Liver (tissue), 9 donors: ENCODE results near the gene TRAPPC10. TPM values are rescaled to one million over a fixed set of nuclear protein-coding genes. Genes with fewer than 3 reads are reported as not detected.

ENCODE experiments used
- DNase-seq: peaks from one replicate; pipeline ENCODE4 v3.0.0-alpha.2; 2017; ENCODE audit warnings: low spot score
- H3K27ac ChIP-seq, 2 donors: one replicate each; pipeline ENCODE4 v1.7.0; 2013; ENCODE audit warnings: inconsistent platforms in 2 of 2, low read length in 2 of 2, control low read depth in 1 of 2, low read depth in 1 of 2, mild to moderate bottlenecking in 1 of 2
- H3K27me3 ChIP-seq, 4 donors: one replicate each; pipeline versions ENCODE4 v1.6.1 to v1.7.0; 2013; ENCODE audit warnings: low read length in 3 of 4, inconsistent platforms in 1 of 4, mild to moderate bottlenecking in 1 of 4, moderate library complexity in 1 of 4; ENCODE audit not compliant: control insufficient read depth in 4 of 4, insufficient read depth in 4 of 4
- H3K36me3 ChIP-seq, 4 donors: one replicate each; pipeline versions ENCODE4 v1.6.1 to v1.7.0; 2013; ENCODE audit warnings: low read length in 3 of 4, mild to moderate bottlenecking in 3 of 4, low read depth in 1 of 4, moderate library complexity in 1 of 4; ENCODE audit not compliant: control insufficient read depth in 4 of 4, insufficient read depth in 3 of 4
- H3K4me1 ChIP-seq, 4 donors: one replicate each; pipeline versions ENCODE4 v1.6.1 to v1.7.0; 2013; ENCODE audit warnings: low read length in 3 of 4, mild to moderate bottlenecking in 3 of 4, moderate library complexity in 1 of 4; ENCODE audit not compliant: control insufficient read depth in 4 of 4, insufficient read depth in 4 of 4
- H3K4me3 ChIP-seq, 3 donors: one replicate each; pipeline versions ENCODE4 v1.6.1 to v1.7.0; 2013; ENCODE audit warnings: low read length in 3 of 3, control low read depth in 1 of 3, low read depth in 1 of 3, mild to moderate bottlenecking in 1 of 3
- H3K9ac ChIP-seq, 2 donors: one replicate each; pipeline ENCODE4 v1.7.0; 2013; ENCODE audit warnings: low read length in 2 of 2, mild to moderate bottlenecking in 2 of 2, moderate library complexity in 2 of 2, control low read depth in 1 of 2, low read depth in 1 of 2
- H3K9me3 ChIP-seq, 4 donors: one replicate each; pipeline versions ENCODE4 v1.6.1 to v1.7.0; 2013; ENCODE audit warnings: low read length in 3 of 4; ENCODE audit not compliant: control insufficient read depth in 4 of 4
- EGR1 ChIP-seq, 2 donors: IDR thresholded peaks; 2 replicates each; pipeline ENCODE4 v1.6.1; 2016 to 2018; ENCODE audit warnings: antibody characterized with exemption in 2 of 2, low read depth in 2 of 2
- FOXA2 ChIP-seq: IDR thresholded peaks from 2 replicates; pipeline ENCODE4 v1.6.1; 2016; ENCODE audit warnings: antibody characterized with exemption
- GABPA ChIP-seq, 2 donors: IDR thresholded peaks in 1 of 2; conservative IDR thresholded peaks in 1 of 2; 2 replicates each; pipeline ENCODE4 v1.6.1; 2016; ENCODE audit warnings: antibody characterized with exemption in 2 of 2, mild to moderate bottlenecking in 1 of 2, moderate library complexity in 1 of 2
- HNF4A ChIP-seq, 2 donors: conservative IDR thresholded peaks; 2 replicates each; pipeline ENCODE4 v1.6.1; 2016; ENCODE audit warnings: antibody characterized with exemption in 2 of 2, mild to moderate bottlenecking in 2 of 2
- HNF4G ChIP-seq: IDR thresholded peaks from 2 replicates; pipeline ENCODE4 v1.6.1; 2016; ENCODE audit warnings: antibody characterized with exemption
- JUND ChIP-seq, 2 donors: IDR thresholded peaks; 2 replicates each; pipeline ENCODE4 v1.6.1; 2016; ENCODE audit warnings: antibody characterized with exemption in 2 of 2
- NR2F2 ChIP-seq: IDR thresholded peaks from 2 replicates; pipeline ENCODE4 v1.6.1; 2016; ENCODE audit warnings: antibody characterized with exemption
- RXRA ChIP-seq, 2 donors: IDR thresholded peaks; 2 replicates each; pipeline ENCODE4 v1.6.1; 2017 to 2018; ENCODE audit warnings: antibody characterized with exemption in 2 of 2, mild to moderate bottlenecking in 1 of 2
- SP1 ChIP-seq: IDR thresholded peaks from 2 replicates; pipeline ENCODE4 v1.6.1; 2018; ENCODE audit warnings: antibody characterized with exemption, mild to moderate bottlenecking
- TAF1 ChIP-seq: conservative IDR thresholded peaks from 2 replicates; pipeline ENCODE4 v1.6.1; 2016; ENCODE audit warnings: antibody characterized with exemption, mild to moderate bottlenecking
- YY1 ChIP-seq: IDR thresholded peaks from 2 replicates; pipeline ENCODE4 v1.6.1; 2016; ENCODE audit warnings: antibody characterized with exemption, mild to moderate bottlenecking
- ZBTB33 ChIP-seq: IDR thresholded peaks from 2 replicates; pipeline ENCODE4 v1.6.1; 2016; ENCODE audit warnings: antibody characterized with exemption
- WGBS: extraction: QIAGEN DNeasy Blood & Tissue Kit; methylation state at CpG from one replicate; pipeline ENCODE4 v1.1.7; 2013; 5-methylcytosine and 5-hydroxymethylcytosine counted together
- polyA plus RNA-seq, 2 donors: library from polyadenylated mRNA; stranded (reverse) in 1 of 2; unstranded in 1 of 2; fragments of 200-250 nt in 1 of 2; fragments of >200 nt in 1 of 2; fragmentation: Nextera tagmentation in 1 of 2; extraction: Ambion mirVana in 1 of 2; gene quantifications; one replicate each; pipeline versions ENCODE4 v1.2.1 to v1.2.3, GENCODE V29; 2013 to 2015
- total RNA-seq, 2 donors: library from RNA; depleted of rRNA; stranded (reverse); fragments of >200 nt; gene quantifications; one replicate each; pipeline ENCODE4 v1.2.3, GENCODE V29; 2014
- TF ChIP-seq, protein P1 (sequence below): fragments of 150-350 bp; IDR thresholded peaks from 2 replicates; pipeline ENCODE4 v1.5.1; 2017; ENCODE audit warnings: improper control_type of control experiment, low read depth, low read length; ENCODE audit not compliant: missing input control
- donor health status: healthy.
- donor health status: healthy.
- donor health status: healthy.
- donor health status: healthy.
- donor health status: healthy.

TRAPPC10 gene
- total and polyA plus RNA-seq, 4 donors: 4.9 to 24.9 (median 11.9) TPM

DNA sequence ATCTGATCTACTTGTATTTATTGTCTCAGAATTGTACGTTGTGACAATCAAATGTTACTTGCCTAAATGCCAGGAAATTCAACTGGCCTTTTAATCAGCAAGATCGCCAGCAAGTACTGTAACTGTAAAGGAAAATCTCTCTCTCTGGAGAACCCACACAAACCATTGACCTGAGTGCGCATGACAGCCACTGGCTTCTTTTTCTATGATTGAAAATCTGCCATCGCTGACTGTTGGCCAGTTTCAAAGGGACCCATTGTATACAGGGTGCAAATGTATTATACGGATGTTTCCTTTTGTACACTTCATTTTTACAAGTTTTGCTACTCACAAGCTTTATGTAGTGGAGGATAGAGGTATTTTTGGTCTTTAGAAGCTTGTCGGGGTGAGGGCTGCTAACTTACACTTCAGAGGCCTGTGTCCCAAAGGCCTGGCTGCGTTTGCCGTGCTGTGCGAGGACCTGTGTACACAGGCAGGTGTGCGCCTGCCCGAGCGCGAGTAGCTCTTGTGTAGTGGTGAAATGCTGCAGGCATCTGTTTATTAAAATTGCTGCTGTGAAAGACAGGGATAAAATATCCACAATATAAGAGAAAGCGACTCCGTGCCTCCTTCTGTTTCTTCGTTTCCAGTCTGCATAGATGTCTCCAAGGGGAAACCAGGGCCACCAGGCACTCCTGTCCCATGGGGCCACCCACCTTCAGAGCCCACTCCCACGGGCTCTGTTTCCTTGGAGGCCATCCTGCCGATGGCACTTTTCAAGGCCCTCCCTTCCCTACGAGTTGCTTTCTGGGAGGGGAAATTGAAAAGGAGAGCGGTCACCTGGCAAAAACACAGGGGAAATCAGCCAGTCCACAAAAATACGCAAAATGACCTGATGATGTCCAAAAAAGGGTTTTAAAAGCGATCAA is 25.3 kb upstream of the TRAPPC10 start (continued):
- TF ChIP-seq GABPA (IDR thresholded peaks at IDR 0.05 in 1 of 2, conservative IDR thresholded peaks at IDR 0.05 in 1 of 2) (no peak), JUND (IDR thresholded peaks at IDR 0.05) (no peak), YY1 (no peak)

GRCh38 chr21:43987509-43987908 is 24.6 kb upstream of the TRAPPC10 start:
- no peak overlapping the region for H3K4me3 ChIP-seq
- 79% methylated on average over 6 of the region's 6 CpGs for WGBS
- no peak for DNase-seq

GRCh38 chr21:43988016-43988415 is 24.1 kb upstream of the TRAPPC10 start:
- WGBS: 79% methylated on average over 9 of the region's 9 CpGs
- Histone ChIP-seq H3K4me3 (no peak overlapping the region), H3K9ac (no peak overlapping the region), H3K4me1 (peaks cover 0 to 4% (median 0%) of the 10 kb centered on the region in 4 donors), H3K27ac (no peak overlapping the region), H3K9me3 (no peaks in the 10 kb centered on the region), H3K36me3 (peaks cover 0 to 2% (median under 1%) of the 10 kb centered on the region in 4 donors), H3K27me3 (no peaks in the 10 kb centered on the region)
- no peak for TF ChIP-seq SP1
- no peak for DNase-seq

More at GRCh38 chr21:43987509-43987908, 24.6 kb upstream of the TRAPPC10 start:
- Histone ChIP-seq H3K9ac (no peak overlapping the region), H3K27me3 (no peaks in the 10 kb centered on the region), H3K27ac (no peak overlapping the region), H3K36me3 (peaks cover 0 to 3% (median 1%) of the 10 kb centered on the region in 4 donors), H3K4me1 (peaks cover 0 to 4% (median 0%) of the 10 kb centered on the region in 4 donors), H3K9me3 (no peaks in the 10 kb centered on the region)
- no peak for TF ChIP-seq SP1
- TF ChIP-seq, protein P1, sequence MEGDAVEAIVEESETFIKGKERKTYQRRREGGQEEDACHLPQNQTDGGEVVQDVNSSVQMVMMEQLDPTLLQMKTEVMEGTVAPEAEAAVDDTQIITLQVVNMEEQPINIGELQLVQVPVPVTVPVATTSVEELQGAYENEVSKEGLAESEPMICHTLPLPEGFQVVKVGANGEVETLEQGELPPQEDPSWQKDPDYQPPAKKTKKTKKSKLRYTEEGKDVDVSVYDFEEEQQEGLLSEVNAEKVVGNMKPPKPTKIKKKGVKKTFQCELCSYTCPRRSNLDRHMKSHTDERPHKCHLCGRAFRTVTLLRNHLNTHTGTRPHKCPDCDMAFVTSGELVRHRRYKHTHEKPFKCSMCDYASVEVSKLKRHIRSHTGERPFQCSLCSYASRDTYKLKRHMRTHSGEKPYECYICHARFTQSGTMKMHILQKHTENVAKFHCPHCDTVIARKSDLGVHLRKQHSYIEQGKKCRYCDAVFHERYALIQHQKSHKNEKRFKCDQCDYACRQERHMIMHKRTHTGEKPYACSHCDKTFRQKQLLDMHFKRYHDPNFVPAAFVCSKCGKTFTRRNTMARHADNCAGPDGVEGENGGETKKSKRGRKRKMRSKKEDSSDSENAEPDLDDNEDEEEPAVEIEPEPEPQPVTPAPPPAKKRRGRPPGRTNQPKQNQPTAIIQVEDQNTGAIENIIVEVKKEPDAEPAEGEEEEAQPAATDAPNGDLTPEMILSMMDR: no peak
- no peak for TF ChIP-seq GABPA (IDR thresholded peaks at IDR 0.05 in 1 of 2, conservative IDR thresholded peaks at IDR 0.05 in 1 of 2)
- TF ChIP-seq NR2F2: no peak
- TF ChIP-seq HNF4A (conservative IDR thresholded peaks at IDR 0.05): no peak

DNA sequence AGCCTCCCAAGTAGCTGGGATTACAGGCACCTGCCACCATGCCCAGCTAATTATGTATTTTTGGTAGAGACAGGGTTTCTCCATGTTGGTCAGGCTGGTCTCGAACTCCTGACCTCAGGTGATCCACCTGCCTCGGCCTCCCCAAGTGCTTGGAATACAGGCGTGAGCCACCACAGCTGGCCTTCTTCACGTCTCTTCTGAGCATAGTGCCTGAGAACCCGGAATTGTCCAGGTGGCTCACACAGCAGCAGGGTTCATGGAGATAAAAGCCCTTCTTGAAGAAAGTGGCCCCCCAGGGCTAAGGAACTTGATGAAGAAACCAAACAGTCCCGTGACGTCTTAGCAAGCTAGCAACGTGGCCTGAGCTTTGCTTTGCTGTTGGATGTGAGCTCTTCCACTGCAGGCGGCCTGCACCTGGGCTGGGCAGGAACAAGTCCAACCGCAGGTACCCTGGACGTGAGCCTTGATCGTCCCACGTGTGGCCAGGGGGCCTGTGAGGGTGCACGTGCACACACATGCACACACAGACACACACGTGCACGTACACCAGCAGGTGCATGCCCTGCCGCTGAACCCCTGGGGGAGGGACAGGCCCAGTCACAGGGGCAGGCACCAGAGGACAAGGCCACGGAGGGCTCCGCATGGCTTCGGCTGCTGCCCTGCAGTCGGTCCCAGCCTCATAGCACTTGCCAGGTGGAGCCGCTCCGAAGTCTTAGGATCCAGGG is 23.4 kb upstream of the TRAPPC10 start:
- Histone ChIP-seq H3K9ac (no peak overlapping the region), H3K36me3 (peaks cover 0 to under 1% (median 0%) of the 10 kb centered on the region in 4 donors), H3K4me3 (no peak overlapping the region), H3K27me3 (no peaks in the 10 kb centered on the region), H3K4me1 (peaks cover 0 to 4% (median 0%) of the 10 kb centered on the region in 4 donors), H3K27ac (no peak overlapping the region), H3K9me3 (no peaks in the 10 kb centered on the region)
- 87% methylated on average over 23 of the region's 23 CpGs for WGBS
- TF ChIP-seq FOXA2 (no peak), NR2F2 (no peak), EGR1 (IDR thresholded peaks at IDR 0.05; ENCODE audit: low read depth in 2 of 2) (no peak), TAF1 (no peak), GABPA (IDR thresholded peaks at IDR 0.05 in 1 of 2, conservative IDR thresholded peaks at IDR 0.05 in 1 of 2) (no peak), HNF4G (no peak), ZBTB33 (no peak), YY1 (no peak), RXRA (IDR thresholded peaks at IDR 0.05) (no peak)
- DNase-seq: no peak
